Endothelial cell of umbilical vein (primary cell): ENCODE results near the gene ATXN7L1. TPM values are rescaled to one million over a fixed set of nuclear protein-coding genes. Genes with fewer than 3 reads are reported as not detected.

Source experiments
- BruUV-seq: library from RNA; stranded (reverse); fragments of 400-500 nt; replicated peaks from 2 replicates; lab custom pipeline; 2021; lab: Mats Ljungman, UMichigan
- CTCF ChIA-PET: fragments of 300-600, 350-600 bp; sonication (Branson Sonifier 250); formaldehyde crosslinking; loops from one replicate; lab custom pipeline; 2021; ENCODE audit warnings: antibody characterized with exemption, inconsistent platforms; lab: Charles Lee
- POLR2A ChIA-PET: fragments of 300-600, 350-600 bp; sonication (Branson Sonifier 250); formaldehyde crosslinking; loops from one replicate; lab custom pipeline; 2021; ENCODE audit warnings: antibody characterized with exemption, inconsistent platforms; lab: Charles Lee
- DNase-seq: peaks from one replicate; pipeline ENCODE4 v3.0.0-alpha.2; 2011; ENCODE audit warnings: low read depth, low spot score
- FAIRE-seq: peaks from 2 replicates; lab custom pipeline; 2011; peaks lifted over from hg19 to GRCh38; lab: Jason Lieb, UNC
- H2AFZ ChIP-seq: 2 replicates; pipeline ENCODE4 v1.6.0; 2012; ENCODE audit warnings: low read depth, low read length, control low read depth, inconsistent platforms
- H3K27ac ChIP-seq: 2 replicates; pipeline ENCODE4 v1.5.1; 2011; ENCODE audit warnings: low read depth, mild to moderate bottlenecking, control low read depth, low read length, moderate library complexity; ENCODE audit not compliant: insufficient read depth
- H3K27me3 ChIP-seq, 2 experiments: 2 replicates each; pipeline versions ENCODE4 v1.6.0 to v1.6.1; 2011; ENCODE audit warnings: low read length in 2 of 2, mixed read lengths in 1 of 2; ENCODE audit not compliant: control insufficient read depth in 2 of 2, insufficient read depth in 2 of 2
- H3K36me3 ChIP-seq, 2 experiments: 2 replicates in 1 of 2; 3 replicates in 1 of 2; pipeline ENCODE4 v1.5.1; 2011; ENCODE audit warnings: low read length in 2 of 2, mild to moderate bottlenecking in 1 of 2, moderate library complexity in 1 of 2; ENCODE audit not compliant: control insufficient read depth in 2 of 2, insufficient read depth in 2 of 2; ENCODE audit errors: extremely low read depth in 1 of 2
- H3K4me1 ChIP-seq: 3 replicates; pipeline ENCODE4 v1.5.1; 2011; ENCODE audit warnings: mild to moderate bottlenecking, low read length; ENCODE audit not compliant: control insufficient read depth, insufficient read depth; ENCODE audit errors: extremely low read depth
- H3K4me2 ChIP-seq: 2 replicates; pipeline ENCODE4 v1.6.1; 2011; ENCODE audit warnings: low read length, control low read depth, mixed read lengths; ENCODE audit not compliant: insufficient read depth
- H3K4me3 ChIP-seq, 3 experiments: fragments of 200-600 bp in 1 of 3; sonication (generic), shearing (Covaris generic) in 1 of 3; replicated peaks in 1 of 3; 2 replicates each; pipeline ENCODE4 v1.5.1; 2011 to 2016; ENCODE audit warnings: control low read depth in 3 of 3, low read length in 3 of 3, mild to moderate bottlenecking in 2 of 3, inconsistent platforms in 1 of 3, low read depth in 1 of 3, moderate library complexity in 1 of 3; ENCODE audit not compliant: insufficient read depth in 1 of 3
- H3K79me2 ChIP-seq: 2 replicates; pipeline ENCODE4 v1.6.0; 2012; ENCODE audit warnings: low read length, inconsistent platforms; ENCODE audit not compliant: control insufficient read depth, insufficient read depth
- H3K9ac ChIP-seq: replicated peaks from 2 replicates; pipeline ENCODE3; 2011; ENCODE audit warnings: low read length, control low read depth; ENCODE audit not compliant: insufficient read depth; ENCODE audit errors: extremely low read depth
- H3K9me1 ChIP-seq: replicated peaks from 3 replicates; pipeline ENCODE4 v1.6.0; 2011; ENCODE audit warnings: mild to moderate bottlenecking, low read length; ENCODE audit not compliant: control insufficient read depth, insufficient read depth; ENCODE audit errors: extremely low read depth
- H3K9me3 ChIP-seq: replicated peaks from 2 replicates; pipeline ENCODE4 v1.5.1; 2012; ENCODE audit warnings: low read length, inconsistent platforms; ENCODE audit not compliant: control insufficient read depth, insufficient read depth
- H4K20me1 ChIP-seq: replicated peaks from 2 replicates; pipeline ENCODE3; 2011; ENCODE audit warnings: mild to moderate bottlenecking, low read length; ENCODE audit not compliant: control insufficient read depth, insufficient read depth; ENCODE audit errors: extremely low read depth
- CTCF ChIP-seq, 2 donors: IDR thresholded peaks; 1 replicate in 1 of 2; 2 replicates in 1 of 2; pipeline ENCODE4 v1.5.1; 2011; ENCODE audit warnings: low read length in 2 of 2, mild to moderate bottlenecking in 2 of 2, moderate library complexity in 2 of 2, control low read depth in 1 of 2, inconsistent platforms in 1 of 2, low read depth in 1 of 2; ENCODE audit not compliant: insufficient read depth in 1 of 2; ENCODE audit errors: extremely low read depth in 1 of 2
- EZH2 ChIP-seq: IDR thresholded peaks from 2 replicates; pipeline ENCODE4 v1.6.1; 2012; ENCODE audit warnings: borderline replicate concordance, low read depth, mild to moderate bottlenecking, moderate library complexity, low read length, inconsistent platforms; ENCODE audit not compliant: severe bottlenecking
- FOS ChIP-seq: IDR thresholded peaks from 2 replicates; pipeline ENCODE4 v1.6.1; 2011; ENCODE audit warnings: mild to moderate bottlenecking, low read length, moderate library complexity, borderline replicate concordance; ENCODE audit not compliant: insufficient read depth
- GATA2 ChIP-seq: IDR thresholded peaks from 2 replicates; pipeline ENCODE4 v1.7.0; 2011; ENCODE audit warnings: low read depth, mild to moderate bottlenecking, moderate library complexity, mixed read lengths, low read length; ENCODE audit not compliant: insufficient read length, insufficient read depth
- JUN ChIP-seq: IDR thresholded peaks from 2 replicates; pipeline ENCODE4 v1.6.1; 2011; ENCODE audit warnings: borderline replicate concordance, low read depth; ENCODE audit not compliant: insufficient read length, insufficient read depth
- MAX ChIP-seq: IDR thresholded peaks from 2 replicates; pipeline ENCODE4 v1.6.1; 2011; ENCODE audit not compliant: insufficient read depth, insufficient read length
- POLR2A ChIP-seq: IDR thresholded peaks from 2 replicates; pipeline ENCODE4 v1.6.1; 2012; ENCODE audit warnings: low read depth, mild to moderate bottlenecking, control low read depth, low read length
- dilution Hi-C: fragments of 300-500 bp; cut with MboI; formaldehyde crosslinking; loops from one replicate; pipeline ENCODE4 v1.15.0; 2019; ENCODE audit warnings: low sequenced_read_pairs; ENCODE audit not compliant: extremely low pct_ligation_motif_present
- intact Hi-C: fragments of 100-400 bp; cut with micrococcal nuclease; formaldehyde crosslinking; loops from one replicate; pipeline ENCODE4 v1.10.0; 2022
- polyA plus RNA-seq, 4 experiments: library from polyadenylated mRNA; depleted of rRNA in 3 of 4; stranded (reverse) in 3 of 4; unstranded in 1 of 4; fragments of >200 nt; gene quantifications; 2 replicates each; pipeline versions ENCODE4 v1.2.1 to v1.2.3, GENCODE V29; 2011 to 2012; ENCODE audit warnings: missing spikeins in 1 of 4
- total RNA-seq: library from RNA; stranded (reverse); gene quantifications from 2 replicates; pipeline ENCODE4 v1.2.3, GENCODE V29; 2021

The ATXN7L1 gene
- total and polyA plus RNA-seq, 2 donors (not counting 3 experiments of a cell fraction or from before 2014, with no cell fraction given): 4.6 to 15.6 TPM

GRCh38 chr7:105651798-105652197, 224.6 kb downstream of the ATXN7L1 start:
- Histone ChIP-seq H3K9ac (no peak overlapping the region), H3K9me3 (no peaks in the 10 kb centered on the region), H2AFZ (no peak overlapping the region), H3K4me3 (no peak overlapping the region), H3K9me1 (no peaks in the 10 kb centered on the region), H4K20me1 (no peaks in the 10 kb centered on the region), H3K27ac (no peak overlapping the region), H3K36me3 (no peaks in the 10 kb centered on the region), H3K27me3 (no peaks in the 10 kb centered on the region), H3K4me1 (no peaks in the 10 kb centered on the region), H3K79me2 (no peaks in the 10 kb centered on the region), H3K4me2 (no peak overlapping the region)
- dilution Hi-C loops (no loop called here), intact Hi-C loops (loop anchor here (1.0 to 10.0 kb wide), 6 partner anchors 109 to 515 kb away; partner anchors contain the start of gene ATXN7L1)
- FAIRE-seq (no peak), DNase-seq (no peak)
- ChIA-PET CTCF (interaction anchor here (0.8 to 6.5 kb wide), 18 partner anchors 11 to 514 kb away, joined by 3 to 72 read pairs (median 5); no protein-coding TSS in a partner anchor), POLR2A (no interaction called here)
- TF ChIP-seq GATA2 (no peak), POLR2A (no peak), FOS (no peak), JUN (no peak)
- BruUV-seq: no TSS peak

GRCh38 chr7:105650382-105650970, 225.9 kb downstream of the ATXN7L1 start:
- Histone ChIP-seq H3K9ac (no peak overlapping the region), H3K36me3 (no peaks in the 10 kb centered on the region), H3K4me3 (no peak overlapping the region), H3K27me3 (no peaks in the 10 kb centered on the region), H3K79me2 (no peaks in the 10 kb centered on the region), H3K4me1 (no peaks in the 10 kb centered on the region), H3K9me3 (no peaks in the 10 kb centered on the region), H2AFZ (no peak overlapping the region), H3K9me1 (no peaks in the 10 kb centered on the region), H3K27ac (no peak overlapping the region), H4K20me1 (no peaks in the 10 kb centered on the region), H3K4me2 (no peak overlapping the region)
- FAIRE-seq: no peak
- intact Hi-C loops: loop anchor here (5.0 to 10.0 kb wide), 2 partner anchors 224 to 502 kb away; partner anchors contain the start of gene ATXN7L1
- no TSS peak for BruUV-seq
- ChIA-PET CTCF (interaction anchor here (2.1 to 6.5 kb wide), 3 partner anchors 14 to 392 kb away, joined by 5 to 72 read pairs (median 5); no protein-coding TSS in a partner anchor), POLR2A (no interaction called here)
- dilution Hi-C loops: no loop called here
- no peak for DNase-seq
- no peak for TF ChIP-seq FOS
- TF ChIP-seq CTCF (IDR thresholded peaks at IDR 0.05; ENCODE audit: extremely low read depth in 1 of 2, insufficient read depth in 1 of 2, low read depth in 1 of 2, low read length in 2 of 2): no peak
- TF ChIP-seq POLR2A: no peak
- no peak for TF ChIP-seq MAX
- no peak for TF ChIP-seq EZH2
- TF ChIP-seq JUN: no peak
- no peak for TF ChIP-seq GATA2
